CD8-positive, alpha-beta memory T cell (primary cell): ENCODE results near the gene NLGN4Y. TPM values are rescaled to one million over a fixed set of nuclear protein-coding genes. Genes with fewer than 3 reads are reported as not detected.

Source experiments
- CTCF ChIA-PET: fragments of 350-600 bp; sonication (Branson Sonifier 250); formaldehyde crosslinking; loops from one replicate; lab custom pipeline; 2021; ENCODE audit warnings: antibody characterized with exemption; lab: Charles Lee
- POLR2A ChIA-PET: fragments of 350-600 bp; sonication (Branson Sonifier 250); formaldehyde crosslinking; loops from one replicate; lab custom pipeline; 2021; ENCODE audit warnings: antibody characterized with exemption; lab: Charles Lee
- DNase-seq, 5 donors: peaks; one replicate each; pipeline versions ENCODE4 v3.0.0 to v3.0.0-alpha.2; 2020 to 2022; ENCODE audit warnings: mixed read lengths in 1 of 5
- H3K27ac ChIP-seq: one replicate; pipeline ENCODE4 v1.7.0; 2013; ENCODE audit warnings: low read depth, mild to moderate bottlenecking, low read length, moderate library complexity
- H3K27me3 ChIP-seq: 2 replicates; pipeline ENCODE4 v1.7.0; 2013; ENCODE audit warnings: low read length, mild to moderate bottlenecking; ENCODE audit not compliant: insufficient read depth, poor library complexity, severe bottlenecking
- H3K36me3 ChIP-seq: 2 replicates; pipeline ENCODE4 v1.7.0; 2013; ENCODE audit warnings: mild to moderate bottlenecking, low read length, moderate library complexity; ENCODE audit not compliant: insufficient read depth
- H3K4me1 ChIP-seq: 2 replicates; pipeline ENCODE4 v1.7.0; 2013; ENCODE audit warnings: mild to moderate bottlenecking, low read length, moderate library complexity; ENCODE audit not compliant: insufficient read depth
- H3K4me3 ChIP-seq: 2 replicates; pipeline ENCODE4 v1.7.0; 2013; ENCODE audit warnings: mild to moderate bottlenecking, low read length
- H3K9me3 ChIP-seq: 2 replicates; pipeline ENCODE4 v1.7.0; 2013; ENCODE audit warnings: mild to moderate bottlenecking, low read length
- H3K27ac Mint-ChIP-seq, 8 donors: one replicate each; pipeline ENCODE4 v1.8.0; 2020 to 2021; ENCODE audit warnings: mixed read lengths in 8 of 8, mild to moderate bottlenecking in 6 of 8, inconsistent platforms in 3 of 8, moderate library complexity in 3 of 8
- H3K27me3 Mint-ChIP-seq, 2 donors: one replicate each; pipeline ENCODE4 v1.8.0; 2020 to 2021; ENCODE audit warnings: mixed read lengths in 2 of 2, mild to moderate bottlenecking in 1 of 2, moderate library complexity in 1 of 2
- H3K36me3 Mint-ChIP-seq, 3 donors: one replicate each; pipeline ENCODE4 v1.8.0; 2020 to 2021; ENCODE audit warnings: mixed read lengths in 3 of 3, inconsistent platforms in 1 of 3, mild to moderate bottlenecking in 1 of 3
- H3K4me1 Mint-ChIP-seq, 3 donors: one replicate each; pipeline ENCODE4 v1.8.0; 2020 to 2021; ENCODE audit warnings: mixed read lengths in 3 of 3, inconsistent platforms in 1 of 3, mild to moderate bottlenecking in 1 of 3
- H3K4me3 Mint-ChIP-seq, 7 donors: one replicate each; pipeline ENCODE4 v1.8.0; 2020 to 2021; ENCODE audit warnings: mixed read lengths in 7 of 7, mild to moderate bottlenecking in 6 of 7, moderate library complexity in 4 of 7, inconsistent platforms in 2 of 7
- H3K9me3 Mint-ChIP-seq, 5 donors: one replicate each; pipeline ENCODE4 v1.8.0; 2020 to 2022; ENCODE audit warnings: mixed read lengths in 5 of 5, mild to moderate bottlenecking in 3 of 5, moderate library complexity in 2 of 5, inconsistent platforms in 1 of 5
- polyA plus RNA-seq: library from polyadenylated mRNA; unstranded; fragments of 300-500 nt; fragmentation: Illumina TruSeq; gene quantifications from one replicate; pipeline ENCODE4 v1.2.3, GENCODE V29; 2021
- total RNA-seq, 2 experiments: library from RNA; stranded (reverse); gene quantifications; one replicate each; pipeline ENCODE4 v1.2.3, GENCODE V29; 2021

The NLGN4Y gene
- total and polyA plus RNA-seq, 3 experiments from 2014 or later, result 2.3 to 2.7 TPM; not detected in 1

- Histone ChIP-seq H3K36me3 (no peaks in the 10 kb centered on the region), H3K27me3 (no peaks in the 10 kb centered on the region), H3K4me3 (no peak overlapping the region), H3K4me1 (no peaks in the 10 kb centered on the region), H3K27ac (no peak overlapping the region), H3K9me3 (no peaks in the 10 kb centered on the region)
- Mint-ChIP-seq H3K27ac (no peak overlapping the region), H3K36me3 (no peaks in the 10 kb centered on the region), H3K9me3 (peaks cover 0 to 9% (median 0%) of the 10 kb centered on the region in 5 donors), H3K4me1 (no peaks in the 10 kb centered on the region), H3K27me3 (no peaks in the 10 kb centered on the region), H3K4me3 (no peak overlapping the region)
- POLR2A ChIA-PET, result no interaction called here
- no peak for DNase-seq
- CTCF ChIA-PET, result no interaction called here
Measured at GRCh38 chrY:14871971-14872370, 347.6 kb downstream of the NLGN4Y start.
